ENCODE measurements around the gene OR2V1. TPM values are rescaled to one million over a fixed set of nuclear protein-coding genes. Genes with fewer than 3 reads are reported as not detected.

The OR2V1 gene
- total RNA-seq, 1 experiment from 2014 or later: not detected

DNA sequence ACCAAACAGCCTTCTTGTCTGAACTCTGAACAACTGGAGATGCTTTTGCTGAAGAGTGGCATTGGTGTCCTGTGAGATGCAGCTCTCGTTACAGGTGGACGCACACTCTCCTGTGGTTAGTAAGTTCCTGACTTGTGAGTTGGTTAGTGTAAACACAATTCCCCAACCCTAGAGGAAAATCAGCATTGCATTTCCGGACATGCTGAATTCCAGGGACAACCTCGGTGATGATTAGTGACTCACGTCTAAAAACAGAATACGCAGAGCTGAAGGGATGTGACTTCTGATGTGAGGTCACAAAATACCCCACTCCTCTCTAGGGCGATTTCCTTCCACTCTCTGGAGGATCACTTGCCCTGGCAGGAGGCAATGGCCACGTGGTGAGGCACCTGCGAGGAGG is 21.4 kb upstream of the OR2V1 start (continued):
- no peak for TF ChIP-seq ZBTB33 (IDR thresholded peaks at IDR 0.05; ENCODE audit: extremely low read depth, insufficient replicate concordance, low read length)
- TF ChIP-seq, protein P1, sequence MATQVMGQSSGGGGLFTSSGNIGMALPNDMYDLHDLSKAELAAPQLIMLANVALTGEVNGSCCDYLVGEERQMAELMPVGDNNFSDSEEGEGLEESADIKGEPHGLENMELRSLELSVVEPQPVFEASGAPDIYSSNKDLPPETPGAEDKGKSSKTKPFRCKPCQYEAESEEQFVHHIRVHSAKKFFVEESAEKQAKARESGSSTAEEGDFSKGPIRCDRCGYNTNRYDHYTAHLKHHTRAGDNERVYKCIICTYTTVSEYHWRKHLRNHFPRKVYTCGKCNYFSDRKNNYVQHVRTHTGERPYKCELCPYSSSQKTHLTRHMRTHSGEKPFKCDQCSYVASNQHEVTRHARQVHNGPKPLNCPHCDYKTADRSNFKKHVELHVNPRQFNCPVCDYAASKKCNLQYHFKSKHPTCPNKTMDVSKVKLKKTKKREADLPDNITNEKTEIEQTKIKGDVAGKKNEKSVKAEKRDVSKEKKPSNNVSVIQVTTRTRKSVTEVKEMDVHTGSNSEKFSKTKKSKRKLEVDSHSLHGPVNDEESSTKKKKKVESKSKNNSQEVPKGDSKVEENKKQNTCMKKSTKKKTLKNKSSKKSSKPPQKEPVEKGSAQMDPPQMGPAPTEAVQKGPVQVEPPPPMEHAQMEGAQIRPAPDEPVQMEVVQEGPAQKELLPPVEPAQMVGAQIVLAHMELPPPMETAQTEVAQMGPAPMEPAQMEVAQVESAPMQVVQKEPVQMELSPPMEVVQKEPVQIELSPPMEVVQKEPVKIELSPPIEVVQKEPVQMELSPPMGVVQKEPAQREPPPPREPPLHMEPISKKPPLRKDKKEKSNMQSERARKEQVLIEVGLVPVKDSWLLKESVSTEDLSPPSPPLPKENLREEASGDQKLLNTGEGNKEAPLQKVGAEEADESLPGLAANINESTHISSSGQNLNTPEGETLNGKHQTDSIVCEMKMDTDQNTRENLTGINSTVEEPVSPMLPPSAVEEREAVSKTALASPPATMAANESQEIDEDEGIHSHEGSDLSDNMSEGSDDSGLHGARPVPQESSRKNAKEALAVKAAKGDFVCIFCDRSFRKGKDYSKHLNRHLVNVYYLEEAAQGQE (IDR thresholded peaks at IDR 0.05; ENCODE audit: low read depth): no peak

GRCh38 chr5:181151146-181151545 is 20.2 kb upstream of the OR2V1 start:
- H3K9ac ChIP-seq (ENCODE audit: low read length): no peak overlapping the region
- ChIA-PET POLR2A (no interaction called here), CTCF (no interaction called here), RAD21 (ENCODE audit: low non-redundant PET in 1 of 2, low total read pairs in 2 of 2, uncharacterized antibody in 2 of 2, unreplicated experiment in 2 of 2) (interaction anchor here in 1 of 2 experiments (0.7 kb wide), 2 partner anchors 22 to 111 kb away, joined by 3 read pairs; partner anchors contain the start of gene BTNL9)
- H3K9me3 ChIP-seq (ENCODE audit: control insufficient read depth in 1 of 2, insufficient read depth in 1 of 2, low read depth in 1 of 2, low read length in 2 of 2): no peaks in the 10 kb centered on the region
- H3K79me2 ChIP-seq (ENCODE audit: insufficient read depth, low read length): no peaks in the 10 kb centered on the region
- H3K27me3 ChIP-seq (ENCODE audit: insufficient read depth, low read length): no peaks in the 10 kb centered on the region
- intact Hi-C loops (cut with micrococcal nuclease): loop anchor here (10.0 kb wide), 1 partner anchor 106 kb away; the partner anchor contains the start of gene BTNL9
- no peak overlapping the region for H3K4me2 ChIP-seq (ENCODE audit: low read length)
- H3K4me1 ChIP-seq (ENCODE audit: control insufficient read depth in 1 of 2, insufficient read depth in 2 of 2, low read length in 2 of 2): no peaks in the 10 kb centered on the region
- H4K20me1 ChIP-seq (ENCODE audit: insufficient read depth): no peaks in the 10 kb centered on the region
- H3K4me3 ChIP-seq (replicated peaks in 1 of 2; ENCODE audit: low read depth in 1 of 2, low read length in 2 of 2): no peak overlapping the region
- no peak overlapping the region for H3K27ac ChIP-seq (ENCODE audit: low read depth, low read length)
- TF ChIP-seq RAD21 (IDR thresholded peaks at IDR 0.05; ENCODE audit: low read depth): peak; percentile 61
- TF ChIP-seq, protein P2, sequence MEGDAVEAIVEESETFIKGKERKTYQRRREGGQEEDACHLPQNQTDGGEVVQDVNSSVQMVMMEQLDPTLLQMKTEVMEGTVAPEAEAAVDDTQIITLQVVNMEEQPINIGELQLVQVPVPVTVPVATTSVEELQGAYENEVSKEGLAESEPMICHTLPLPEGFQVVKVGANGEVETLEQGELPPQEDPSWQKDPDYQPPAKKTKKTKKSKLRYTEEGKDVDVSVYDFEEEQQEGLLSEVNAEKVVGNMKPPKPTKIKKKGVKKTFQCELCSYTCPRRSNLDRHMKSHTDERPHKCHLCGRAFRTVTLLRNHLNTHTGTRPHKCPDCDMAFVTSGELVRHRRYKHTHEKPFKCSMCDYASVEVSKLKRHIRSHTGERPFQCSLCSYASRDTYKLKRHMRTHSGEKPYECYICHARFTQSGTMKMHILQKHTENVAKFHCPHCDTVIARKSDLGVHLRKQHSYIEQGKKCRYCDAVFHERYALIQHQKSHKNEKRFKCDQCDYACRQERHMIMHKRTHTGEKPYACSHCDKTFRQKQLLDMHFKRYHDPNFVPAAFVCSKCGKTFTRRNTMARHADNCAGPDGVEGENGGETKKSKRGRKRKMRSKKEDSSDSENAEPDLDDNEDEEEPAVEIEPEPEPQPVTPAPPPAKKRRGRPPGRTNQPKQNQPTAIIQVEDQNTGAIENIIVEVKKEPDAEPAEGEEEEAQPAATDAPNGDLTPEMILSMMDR (IDR thresholded peaks at IDR 0.05 in 2 of 3, conservative IDR thresholded peaks at IDR 0.05 in 1 of 3; ENCODE audit: borderline replicate concordance in 1 of 3, insufficient read depth in 1 of 3, low read depth in 2 of 3, low read length in 2 of 3): 0 out of 6 replicates have a peak, but pooled peaks of 1 of the 3 experiments have one; percentile 14
- no peak for TF ChIP-seq ATF3 (IDR thresholded peaks at IDR 0.05)
- TF ChIP-seq ZNF274 (IDR thresholded peaks at IDR 0.05; ENCODE audit: low read depth, low read length): no peak
- no peak for TF ChIP-seq ZFX (IDR thresholded peaks at IDR 0.05)
- TF ChIP-seq, protein P3, sequence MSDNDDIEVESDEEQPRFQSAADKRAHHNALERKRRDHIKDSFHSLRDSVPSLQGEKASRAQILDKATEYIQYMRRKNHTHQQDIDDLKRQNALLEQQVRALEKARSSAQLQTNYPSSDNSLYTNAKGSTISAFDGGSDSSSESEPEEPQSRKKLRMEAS (IDR thresholded peaks at IDR 0.05): peak; percentile 42; the same call in 1 of the 2 replicates
- DNase-seq (ENCODE audit: low read depth, low spot score): no peak
- BruUV-seq (replicated peaks): no TSS peak
- peak; percentile 85 for ATAC-seq
- no peaks in the 10 kb centered on the region for H3K36me3 ChIP-seq (ENCODE audit: control insufficient read depth in 1 of 2, insufficient read depth in 2 of 2, low read length in 2 of 2)
- no peaks in the 10 kb centered on the region for H3K9me2 ChIP-seq (ENCODE audit: insufficient read depth)
- no peak overlapping the region for H2AFZ ChIP-seq (ENCODE audit: low read depth, low read length, poor library complexity, severe bottlenecking)
